ENCODE data around the gene PMS1. TPM values are rescaled to one million over a fixed set of nuclear protein-coding genes. Genes with fewer than 3 reads are reported as not detected.
A peak's percentile ranks its signal among the peaks of the same experiment; 100 is the strongest.

The PMS1 gene
- total and polyA plus RNA-seq, 2 experiments from 2014 or later: 53.7 to 64.1 TPM

GRCh38 chr2:189798312-189799029, 14.2 kb downstream of the PMS1 start:
- H3K4me1 ChIP-seq (ENCODE audit: insufficient read depth): no peaks in the 10 kb centered on the region
- Mint-ChIP-seq H3K9me3 (no peaks in the 10 kb centered on the region), H3K4me3 (no peak overlapping the region), H3K27ac (no peak overlapping the region), H3K4me1 (no peaks in the 10 kb centered on the region), H3K36me3 (ENCODE audit: low read depth) (peaks cover 55% of the 10 kb centered on the region), H3K27me3 (ENCODE audit: insufficient read depth, low read depth, poor library complexity) (no peaks in the 10 kb centered on the region)
- no peak overlapping the region for H2AFZ ChIP-seq
- no peak overlapping the region for H3K4me3 ChIP-seq
- H3K4me2 ChIP-seq: no peak overlapping the region
- no peaks in the 10 kb centered on the region for H3K27me3 ChIP-seq (ENCODE audit: insufficient read depth)
- DNase-seq (ENCODE audit: low spot score): no peak
- no peaks in the 10 kb centered on the region for H3K9me2 ChIP-seq (ENCODE audit: insufficient read depth)
- ATAC-seq: no peak
- 0 out of 2 replicates have a peak, but pooled peaks cover 6% of the 10 kb centered on the region for H4K20me1 ChIP-seq (replicated peaks; ENCODE audit: insufficient read depth)
- H3K79me2 ChIP-seq (replicated peaks; ENCODE audit: insufficient read depth): peaks cover 9% of the 10 kb centered on the region; the same call in 1 of the 2 replicates
- TF ChIP-seq NANOG (IDR thresholded peaks at IDR 0.05; ENCODE audit: borderline replicate concordance) (no peak), ETS1 (IDR thresholded peaks at IDR 0.05) (no peak), EZH2phosphoT487 (IDR thresholded peaks at IDR 0.05; ENCODE audit: unreplicated experiment) (no peak), ZNF114 (CRISPR knock-in tag; IDR thresholded peaks at IDR 0.05) (no peak), CTCF (conservative IDR thresholded peaks at IDR 0.05; ENCODE audit: low read depth in 2 of 2) (peak in 1 of 2 experiments; percentile 55; a peak in 3 of 4 replicates), REST (IDR thresholded peaks at IDR 0.05; ENCODE audit: unreplicated experiment) (no peak), POLR2AphosphoS5 (IDR thresholded peaks at IDR 0.05; ENCODE audit: low read depth) (no peak), ZNF462 (CRISPR knock-in tag; IDR thresholded peaks at IDR 0.05) (no peak)
- no peak overlapping the region for H3K27ac ChIP-seq (ENCODE audit: low read depth)
- peaks cover 19% of the 10 kb centered on the region; the same call in 1 of the 2 replicates for H3K36me3 ChIP-seq (ENCODE audit: insufficient read depth)
- H3F3A ChIP-seq (replicated peaks; ENCODE audit: low read depth): no peaks in the 10 kb centered on the region
